A549 (cell line): ENCODE measurements around the gene ASTN1.

Experiments used
- CBX8 ChIP-seq: fragments of 200-600 bp; sonication (generic); IDR thresholded peaks from 2 replicates; pipeline ENCODE4 v1.6.1; 2016
- CTCF ChIP-seq: fragments of >200 bp; sonication (Bioruptor Twin); formaldehyde crosslinking; IDR thresholded peaks from 3 replicates; pipeline ENCODE4 v1.5.1; 2016
- EP300 ChIP-seq, 2 experiments: fragments of >200 bp; sonication (Bioruptor Twin); formaldehyde crosslinking; IDR thresholded peaks; 2 replicates in 1 of 2; 3 replicates in 1 of 2; pipeline ENCODE4 v1.6.1; 2016 to 2017
- FOXS1 ChIP-seq: fragments of 250-450 bp; sonication (Bioruptor Pico); IDR thresholded peaks from 2 replicates; pipeline ENCODE4 v1.5.0; 2020; ENCODE audit warnings: mild to moderate bottlenecking, moderate library complexity
- MAX ChIP-seq: IDR thresholded peaks from 2 replicates; pipeline ENCODE4 v1.6.1; 2012
- MYC ChIP-seq: IDR thresholded peaks from 2 replicates; pipeline ENCODE4 v1.6.1; 2012; ENCODE audit warnings: mild to moderate bottlenecking, inconsistent platforms, low read length, improper control_type of control experiment, borderline replicate concordance
- POLR2A ChIP-seq: IDR thresholded peaks from 2 replicates; pipeline ENCODE4 v1.6.1; 2012; ENCODE audit warnings: mild to moderate bottlenecking, low read length
- POLR2AphosphoS2 ChIP-seq: conservative IDR thresholded peaks from 2 replicates; pipeline ENCODE4 v1.6.1; 2012; ENCODE audit warnings: low read length, improper control_type of control experiment, inconsistent platforms
- REST ChIP-seq: fragments of 200-600 bp; sonication (generic); IDR thresholded peaks from 2 replicates; pipeline ENCODE4 v1.6.1; 2016; ENCODE audit warnings: antibody characterized with exemption, mild to moderate bottlenecking, moderate library complexity

- TF ChIP-seq REST (no peak), CTCF (no peak), POLR2A (no peak), MYC (no peak), EP300 (IDR thresholded peaks at IDR 0.05) (no peak), POLR2AphosphoS2 (no peak), MAX (no peak), FOXS1 (CRISPR knock-in tag) (no peak), CBX8 (no peak)
Observed at GRCh38 chr1:177186639-177187038, 22.1 kb upstream of the ASTN1 start.
